GM12892 (cell line): ENCODE results near the gene LRMDA.

Source experiments
- POLR2A ChIP-seq: IDR thresholded peaks from 2 replicates; pipeline ENCODE4 v1.6.1; 2011; ENCODE audit warnings: low read depth, low read length, control low read depth
- POLR2AphosphoS5 ChIP-seq: IDR thresholded peaks from 2 replicates; pipeline ENCODE4 v1.6.1; 2011; ENCODE audit warnings: low read depth, low read length, control low read depth
- TAF1 ChIP-seq: IDR thresholded peaks from 2 replicates; pipeline ENCODE4 v1.6.1; 2011; ENCODE audit warnings: low read depth, mild to moderate bottlenecking, control low read depth, low read length, borderline replicate concordance

- TF ChIP-seq POLR2AphosphoS5 = no peak
- TF ChIP-seq POLR2A = no peak
- no peak for TF ChIP-seq TAF1
These were observed 657.6 kb downstream of the LRMDA start for GRCh38 chr10:76088980-76089379.
